Activated CD4-positive, alpha-beta T cell treated with anti-CD3 and anti-CD28 coated beads, Interleukin-2, amount 50 U/mL, for 4 hours (primary cell): Measurements from ENCODE around the gene ZDHHC8.

Experiments
- DNase-seq, 2 experiments: peaks; one replicate each; pipeline ENCODE4 v3.0.0-alpha.2; 2020

The ZDHHC8 gene

GRCh38 chr22:20165913-20166312 lies 34.3 kb downstream of the ZDHHC8 start:
- DNase-seq, result no peak

DNA sequence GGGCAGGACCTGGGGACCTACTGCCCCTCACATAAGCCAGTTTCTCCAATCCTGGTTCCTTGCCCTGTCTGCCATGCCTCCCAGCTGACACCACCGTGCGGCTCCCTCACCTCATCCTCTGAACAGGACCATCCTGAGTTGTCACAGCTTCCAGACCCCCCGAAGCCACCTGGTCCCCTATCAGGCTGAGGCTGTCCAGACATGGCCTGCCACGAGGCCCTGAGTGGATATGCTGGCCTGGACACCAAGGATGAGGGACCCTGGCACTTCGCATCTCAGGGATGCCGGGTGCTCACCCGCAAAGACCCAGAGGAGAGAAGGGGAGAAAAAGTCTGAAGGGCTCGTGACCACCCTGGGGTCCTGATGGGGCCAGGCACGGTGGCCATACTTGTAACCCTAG lies 35.1 kb downstream of the ZDHHC8 start:
- no peak for DNase-seq

GRCh38 chr22:20167643-20168322 lies 36.2 kb downstream of the ZDHHC8 start:
- no peak for DNase-seq

- no peak for DNase-seq
These were observed 37.7 kb downstream of the ZDHHC8 start for GRCh38 chr22:20169253-20169822.

- no peak for DNase-seq
These were observed 38.6 kb downstream of the ZDHHC8 start for GRCh38 chr22:20170170-20170569.

DNA sequence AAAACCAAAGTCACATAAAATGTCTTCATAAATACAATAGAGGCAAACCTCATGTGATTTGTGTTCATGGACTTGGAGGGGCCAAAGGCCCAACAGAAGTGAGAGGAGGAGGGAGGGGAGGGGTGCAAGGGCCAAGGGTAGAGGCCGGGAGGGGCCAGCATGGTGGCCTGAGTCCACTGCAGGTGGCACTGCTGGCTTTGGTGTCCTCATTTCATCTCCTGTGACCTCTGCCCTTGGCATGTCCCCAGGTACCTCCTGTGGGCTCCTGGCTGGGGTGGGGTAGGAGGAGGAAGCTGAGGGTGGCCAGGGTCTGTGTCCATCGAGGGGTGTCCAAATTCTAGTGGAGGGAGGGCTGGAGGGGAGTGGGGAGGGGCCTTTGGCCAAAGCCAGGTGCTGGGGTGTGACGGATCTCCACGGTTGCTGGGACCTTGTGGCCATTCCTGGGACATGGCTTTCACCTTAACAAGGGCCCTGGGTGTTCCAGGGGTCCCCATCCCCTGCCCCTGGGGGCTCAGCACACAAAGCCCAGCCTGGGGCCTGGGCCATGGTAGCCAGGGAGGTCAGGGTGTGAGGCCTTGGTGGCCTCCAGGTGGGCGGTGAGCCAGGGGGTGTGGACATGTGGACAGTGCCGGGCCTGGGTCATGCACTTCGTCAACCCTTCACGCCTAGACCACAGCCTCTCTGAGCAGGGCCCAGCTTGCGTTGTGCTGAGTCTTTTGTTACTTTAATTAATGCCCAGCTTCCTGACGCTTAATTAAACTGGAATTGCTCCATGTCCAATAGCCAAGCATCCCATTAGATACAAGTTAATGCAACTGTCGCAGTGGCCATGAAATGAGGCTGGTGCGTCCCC lies 39.9 kb downstream of the ZDHHC8 start:
- DNase-seq, result no peak

DNA sequence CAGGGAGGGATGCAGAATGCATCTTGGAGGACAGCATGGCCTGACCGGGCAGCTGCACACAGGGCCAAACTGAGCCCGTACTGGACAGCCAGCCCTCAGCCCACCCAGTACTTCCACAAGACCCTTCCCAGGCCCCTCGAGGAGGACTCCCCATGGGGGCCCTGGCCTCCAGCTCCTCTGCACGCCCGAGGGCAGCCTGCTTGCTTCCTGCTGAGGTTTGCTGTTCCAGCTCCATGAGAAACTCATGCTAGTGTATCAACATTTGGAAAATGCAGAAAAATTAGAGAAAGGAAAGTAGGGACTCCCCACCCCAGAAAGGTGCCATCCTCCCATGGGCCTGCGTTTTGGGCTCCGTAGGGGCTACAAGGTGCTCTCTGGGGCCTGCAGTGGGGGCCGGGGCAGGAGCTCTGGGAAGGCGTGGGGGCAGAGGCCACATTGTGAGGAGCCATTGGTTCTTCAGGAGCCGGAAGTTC lies 40.6 kb downstream of the ZDHHC8 start:
- DNase-seq, result no peak

DNA sequence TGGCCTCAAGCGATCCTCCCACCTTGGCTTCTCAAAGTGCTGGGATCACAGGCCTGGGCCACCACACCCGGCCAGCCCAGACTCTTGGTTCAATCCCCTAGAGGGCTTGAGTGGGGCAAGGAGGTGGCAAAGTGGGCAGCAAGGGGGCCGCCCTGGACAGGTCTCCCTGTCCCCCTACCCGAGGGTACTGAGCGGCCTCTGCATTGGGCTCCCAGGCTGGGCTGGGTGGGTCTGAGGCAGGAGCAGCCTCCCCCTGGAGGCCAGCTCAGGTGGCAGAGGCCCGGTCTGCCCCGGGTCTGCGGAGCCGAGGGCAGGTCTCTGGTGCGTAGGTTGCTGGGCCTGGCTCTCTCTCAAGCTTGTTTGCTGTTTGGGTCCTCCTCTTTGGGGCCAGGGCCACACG lies 41.6 kb downstream of the ZDHHC8 start:
- DNase-seq, result no peak

DNA sequence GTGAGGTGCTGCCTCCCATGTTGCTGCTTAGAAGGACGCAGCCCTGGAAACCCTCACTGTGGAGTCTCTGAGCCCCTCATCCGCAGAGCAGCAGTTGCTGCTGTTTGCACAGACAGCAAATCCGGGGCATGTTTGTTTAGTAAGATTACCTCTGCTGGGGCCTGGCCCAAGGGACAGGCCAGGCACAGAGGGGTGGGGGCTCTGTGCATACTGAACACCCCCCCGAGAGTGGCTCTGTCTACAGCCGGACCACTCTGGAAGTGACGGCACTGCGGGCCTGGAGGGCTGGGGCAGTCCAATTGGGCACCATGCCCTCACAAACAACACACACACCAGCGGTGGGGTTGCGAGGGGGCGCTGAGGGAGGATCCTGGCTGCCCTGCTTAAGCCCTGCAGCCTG lies 42.2 kb downstream of the ZDHHC8 start:
- DNase-seq, result no peak

GRCh38 chr22:20174785-20175596 lies 43.4 kb downstream of the ZDHHC8 start:
- DNase-seq, result no peak

DNA sequence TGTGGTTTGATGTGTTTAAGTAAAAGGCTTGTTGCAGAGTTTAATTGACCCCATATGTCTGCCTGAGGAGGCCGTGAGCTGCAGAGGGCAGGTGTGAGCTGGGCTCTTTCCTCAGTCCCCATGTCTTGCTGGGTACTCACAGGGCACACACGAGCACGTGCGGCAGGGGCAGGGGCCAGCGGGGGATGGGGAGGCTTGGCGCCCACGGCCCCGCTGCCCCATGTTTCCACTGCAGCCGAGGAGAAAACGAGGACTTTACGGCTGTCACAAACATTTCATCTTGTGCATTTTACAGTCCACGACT lies 43.9 kb downstream of the ZDHHC8 start:
- DNase-seq, result no peak

DNA sequence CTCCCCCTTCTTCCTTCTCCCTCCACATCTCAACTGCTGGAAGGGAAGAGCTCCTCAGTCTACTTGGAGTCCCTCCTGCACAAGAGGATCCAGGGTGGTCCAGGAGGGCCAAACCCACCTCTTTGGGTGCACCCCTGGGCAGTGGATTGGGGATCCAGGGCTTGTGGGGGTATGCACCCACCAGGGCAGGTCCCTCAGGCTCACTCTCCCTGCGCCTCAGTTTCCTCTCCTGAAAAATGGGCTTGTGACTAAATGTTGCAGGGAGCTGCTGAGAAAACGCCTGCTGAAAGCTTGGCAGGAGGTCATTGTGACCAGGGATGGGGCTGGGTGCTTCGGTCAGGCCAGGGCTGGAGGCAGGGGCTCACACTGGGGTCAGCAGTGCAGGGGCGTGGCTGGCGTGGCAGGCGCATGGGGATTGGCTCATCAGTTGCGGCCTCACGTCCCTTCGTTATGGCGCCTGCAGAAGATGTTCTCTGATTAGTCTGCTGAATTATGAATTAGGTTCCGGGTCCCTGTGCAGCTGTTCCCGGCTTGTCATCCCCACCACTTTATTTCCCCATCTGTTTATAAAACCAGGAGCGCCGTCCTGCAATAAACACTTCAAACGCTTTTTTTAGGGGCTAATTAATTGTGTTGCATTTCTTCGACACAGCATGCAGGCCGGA lies 44.9 kb downstream of the ZDHHC8 start:
- no peak for DNase-seq

- no peak for DNase-seq
These were observed 45.8 kb downstream of the ZDHHC8 start for GRCh38 chr22:20177217-20177911.

DNA sequence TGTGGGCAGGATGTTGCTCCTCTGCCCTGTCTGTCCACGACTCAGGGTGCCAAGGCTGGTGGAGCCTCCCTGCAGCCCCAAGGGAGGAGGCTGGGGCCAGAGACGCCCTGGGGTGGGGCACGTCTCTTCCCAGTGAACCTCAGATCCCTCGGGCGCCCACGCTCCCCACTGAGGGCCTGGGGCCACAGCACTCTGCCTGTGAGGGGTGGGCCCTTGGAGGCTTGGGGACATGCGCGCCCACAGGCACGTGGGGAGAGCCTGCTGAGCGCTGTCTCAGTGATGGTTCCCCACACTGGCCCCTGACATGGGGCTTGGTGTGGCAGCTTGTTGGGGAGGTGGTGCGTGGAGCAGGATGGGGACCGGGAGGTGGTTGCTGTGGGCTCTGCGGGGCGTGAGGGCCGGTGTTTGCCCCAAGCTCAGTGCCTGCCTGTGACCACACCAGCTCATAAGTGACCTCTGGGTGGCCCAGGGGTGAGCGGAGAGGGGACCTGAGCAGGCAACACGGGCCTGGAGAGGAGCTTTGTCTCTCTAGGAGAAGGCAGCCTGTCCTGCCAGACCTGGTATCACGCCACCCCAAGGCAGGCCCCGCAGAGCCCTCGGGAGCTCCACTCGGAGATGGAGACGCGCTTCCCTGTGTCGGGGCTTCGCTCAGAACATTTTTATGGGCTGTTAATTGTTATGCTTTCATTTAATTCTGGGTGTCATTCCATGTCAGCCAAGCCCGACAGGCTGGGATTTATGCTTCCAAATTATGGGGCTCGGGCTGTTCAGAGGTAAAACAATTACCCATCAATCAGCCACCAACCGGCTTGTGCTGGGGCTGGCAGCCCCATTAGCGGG lies 46.7 kb downstream of the ZDHHC8 start:
- no peak for DNase-seq

- no peak for DNase-seq
These were observed 47.3 kb downstream of the ZDHHC8 start for GRCh38 chr22:20178915-20179227.

GRCh38 chr22:20179455-20180244 lies 48.0 kb downstream of the ZDHHC8 start:
- DNase-seq, result no peak

DNA sequence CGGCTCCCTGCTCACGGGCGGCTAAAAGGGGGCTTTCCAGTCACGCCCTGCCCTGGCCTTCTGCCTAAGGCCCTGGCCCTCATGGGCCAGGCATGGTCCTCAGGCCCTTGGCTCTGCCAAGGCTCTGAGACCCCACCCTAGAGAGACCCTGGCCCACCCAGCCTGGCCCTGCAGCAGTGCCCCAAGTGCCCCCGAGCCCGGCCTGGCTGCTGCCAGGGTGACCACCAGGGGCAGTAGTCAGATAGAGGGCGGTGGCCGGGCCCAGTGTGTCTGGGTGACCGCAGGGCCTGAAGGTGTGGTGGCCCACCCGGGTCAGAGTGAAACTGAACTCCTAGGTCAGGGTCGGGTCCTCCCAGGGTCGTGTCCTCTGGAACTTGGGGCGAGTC lies 48.6 kb downstream of the ZDHHC8 start:
- no peak for DNase-seq

GRCh38 chr22:20180640-20181039 lies 49.0 kb downstream of the ZDHHC8 start:
- no peak for DNase-seq

GRCh38 chr22:20181194-20181883 lies 49.7 kb downstream of the ZDHHC8 start:
- DNase-seq, result no peak

DNA sequence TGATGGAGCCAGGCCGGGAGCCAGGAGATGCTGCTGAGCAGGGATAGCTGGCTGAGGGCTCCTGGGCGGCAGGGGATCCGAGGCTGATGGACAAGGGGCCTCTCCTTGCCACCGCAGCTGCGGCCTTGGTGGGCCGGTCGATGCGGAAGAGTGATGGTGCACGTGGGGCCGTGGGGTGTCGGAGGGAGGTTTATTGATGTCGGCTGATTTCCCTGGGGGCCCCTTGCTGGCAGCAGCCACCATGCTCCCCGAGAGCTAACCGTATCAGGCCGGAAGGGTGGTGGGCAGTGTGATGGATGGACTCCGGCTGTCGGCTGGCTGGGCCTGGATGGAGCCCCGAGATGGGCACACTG lies 50.3 kb downstream of the ZDHHC8 start:
- no peak for DNase-seq
